Upper lobe of left lung (tissue), 6 donors: ENCODE measurements around the gene PRDM16. TPM values are rescaled to one million over a fixed set of nuclear protein-coding genes. Genes with fewer than 3 reads are reported as not detected.

Experiments used
- ATAC-seq, 2 donors: fragments of 200-7000 bp; cut with Tn5 transposase; one replicate each; pipeline ENCODE4 v1.9.1; 2022; ENCODE audit warnings: mild to moderate bottlenecking in 2 of 2, moderate library complexity in 2 of 2; ENCODE audit not compliant: low FRiP score in 2 of 2
- DNase-seq, 2 donors: peaks; one replicate each; pipeline ENCODE4 v3.0.0-alpha.2; 2019 to 2020
- H3K27ac ChIP-seq, 4 donors: fragments of 200-600 bp; sonication (generic); one replicate each; pipeline ENCODE4 v1.5.1; 2016 to 2019
- H3K27me3 ChIP-seq, 4 donors: fragments of 200-600 bp; sonication (generic); one replicate each; pipeline ENCODE4 v1.5.1; 2017 to 2019
- H3K36me3 ChIP-seq, 4 donors: fragments of 200-600 bp; sonication (generic); one replicate each; pipeline ENCODE4 v1.5.1; 2016 to 2019
- H3K4me1 ChIP-seq, 4 donors: fragments of 200-600 bp; sonication (generic); one replicate each; pipeline ENCODE4 v1.5.1; 2018 to 2019
- H3K4me3 ChIP-seq, 4 donors: fragments of 200-600 bp; sonication (generic); one replicate each; pipeline ENCODE4 v1.5.1; 2017 to 2019; ENCODE audit warnings: mild to moderate bottlenecking in 2 of 4, moderate library complexity in 1 of 4
- H3K9me3 ChIP-seq, 4 donors: fragments of 200-600 bp; sonication (generic); one replicate each; pipeline ENCODE4 v1.5.1; 2018 to 2019
- CTCF ChIP-seq, 6 experiments: fragments of 450-650 bp in 4 of 6; fragments of 200-600 bp in 2 of 6; sonication (generic) in 2 of 6; IDR thresholded peaks; one replicate each; pipeline ENCODE4 v1.5.1; 2016 to 2019; ENCODE audit warnings: antibody characterized with exemption in 6 of 6
- EP300 ChIP-seq, 4 donors: sonication (generic); formaldehyde crosslinking; IDR thresholded peaks; one replicate each; pipeline ENCODE4 v1.5.1; 2017; ENCODE audit warnings: antibody characterized with exemption in 4 of 4, control low read depth in 2 of 4
- POLR2A ChIP-seq, 4 donors: fragments of 450-650 bp; IDR thresholded peaks; one replicate each; pipeline ENCODE4 v1.5.1; 2016 to 2017; ENCODE audit warnings: antibody characterized with exemption in 4 of 4, mild to moderate bottlenecking in 2 of 4
- POLR2AphosphoS5 ChIP-seq, 2 donors: sonication (generic); formaldehyde crosslinking; IDR thresholded peaks; one replicate each; pipeline ENCODE4 v1.5.1; 2017; ENCODE audit warnings: antibody characterized with exemption in 2 of 2
- WGBS, 2 donors: methylation state at CpG; one replicate each; pipeline ENCODE4 v1.1.5; 2017 to 2018; 5-methylcytosine and 5-hydroxymethylcytosine counted together
- total RNA-seq, 6 donors: library from RNA; depleted of rRNA in 4 of 6; stranded (reverse); fragments of >200 nt in 4 of 6; gene quantifications; one replicate each; pipeline versions ENCODE4 v1.1.0 to v1.2.1, GENCODE V29; 2016 to 2021
- donor health status: DM: no; HTN: no; CAD: no; lungs with moderate emphysema.
- donor health status: DM: no; HTN: yes; CAD: no; lungs with severe emphysema.

PRDM16 gene
- total RNA-seq, 6 donors from 2014 or later = 12.3 to 54.5 (median 21.2) TPM

GRCh38 chr1:3364983-3365382 is 296.0 kb downstream of the PRDM16 start:
- WGBS, 2 donors = 51 to 77% methylated on average over 2 to 11 of the region's 11 CpGs
- H3K9me3 ChIP-seq = no peaks in the 10 kb centered on the region
- DNase-seq = peak in 1 of 2 donors; percentile 61
- no peak for TF ChIP-seq POLR2AphosphoS5 (IDR thresholded peaks at IDR 0.05)
- TF ChIP-seq EP300 (IDR thresholded peaks at IDR 0.05) = no peak
- no peak for TF ChIP-seq POLR2A (IDR thresholded peaks at IDR 0.05)
- no peak for TF ChIP-seq CTCF (IDR thresholded peaks at IDR 0.05)
- no peaks in the 10 kb centered on the region for H3K36me3 ChIP-seq
- no peak overlapping the region for H3K4me3 ChIP-seq
- peaks cover 0 to 12% (median 4%) of the 10 kb centered on the region in 4 donors for H3K4me1 ChIP-seq
- H3K27ac ChIP-seq = no peak overlapping the region
- ATAC-seq = no peak
- no peaks in the 10 kb centered on the region for H3K27me3 ChIP-seq

GRCh38 chr1:3365523-3366125 is 296.6 kb downstream of the PRDM16 start:
- Histone ChIP-seq H3K4me1 (peaks cover 0 to 12% (median 4%) of the 10 kb centered on the region in 4 donors), H3K27ac (peak overlapping the region in 1 of 4 donors; percentile 44), H3K36me3 (no peaks in the 10 kb centered on the region), H3K4me3 (no peak overlapping the region), H3K9me3 (no peaks in the 10 kb centered on the region), H3K27me3 (no peaks in the 10 kb centered on the region)
- DNase-seq (no peak), ATAC-seq (no peak)
- TF ChIP-seq POLR2AphosphoS5 (IDR thresholded peaks at IDR 0.05) = no peak
- TF ChIP-seq CTCF (IDR thresholded peaks at IDR 0.05) = no peak
- TF ChIP-seq EP300 (IDR thresholded peaks at IDR 0.05) = no peak
- no peak for TF ChIP-seq POLR2A (IDR thresholded peaks at IDR 0.05)
- 53 to 66% methylated on average over 16 to 22 of the region's 22 CpGs for WGBS, 2 donors

- Histone ChIP-seq H3K27me3 (no peaks in the 10 kb centered on the region), H3K4me1 (peaks cover 0 to 12% (median 4%) of the 10 kb centered on the region in 4 donors), H3K36me3 (no peaks in the 10 kb centered on the region), H3K4me3 (no peak overlapping the region), H3K9me3 (no peaks in the 10 kb centered on the region), H3K27ac (peak overlapping the region in 2 of 4 donors; percentile 44 to 55)
- TF ChIP-seq POLR2A (IDR thresholded peaks at IDR 0.05) = no peak
- TF ChIP-seq CTCF (IDR thresholded peaks at IDR 0.05) = no peak
- WGBS, 2 donors = 63 to 69% methylated on average over 30 to 42 of the region's 42 CpGs
- DNase-seq (peak in 1 of 2 donors; percentile 72), ATAC-seq (peak in 1 of 2 donors; percentile 55)
These were observed 297.4 kb downstream of the PRDM16 start for GRCh38 chr1:3366126-3367051.

GRCh38 chr1:3367376-3367775 is 298.4 kb downstream of the PRDM16 start:
- Histone ChIP-seq H3K9me3 (no peaks in the 10 kb centered on the region), H3K4me1 (peaks cover 0 to 12% (median 4%) of the 10 kb centered on the region in 4 donors), H3K4me3 (no peak overlapping the region), H3K27me3 (no peaks in the 10 kb centered on the region), H3K36me3 (no peaks in the 10 kb centered on the region), H3K27ac (no peak overlapping the region)
- no peak for TF ChIP-seq POLR2A (IDR thresholded peaks at IDR 0.05)
- ATAC-seq = no peak
- WGBS, 2 donors = 62 to 67% methylated on average over 11 of the region's 11 CpGs
- no peak for DNase-seq

- DNase-seq (peak in 1 of 2 donors; percentile 64), ATAC-seq (no peak)
- Histone ChIP-seq H3K27ac (peak overlapping the region in 1 of 4 donors; percentile 11), H3K4me1 (peaks cover 0 to 12% (median 4%) of the 10 kb centered on the region in 4 donors), H3K36me3 (no peaks in the 10 kb centered on the region), H3K27me3 (no peaks in the 10 kb centered on the region), H3K9me3 (no peaks in the 10 kb centered on the region), H3K4me3 (no peak overlapping the region)
- 85 to 89% methylated on average over 3 to 14 of the region's 14 CpGs for whole genome bisulfite sequencing, 2 donors
- TF ChIP-seq POLR2AphosphoS5 (IDR thresholded peaks at IDR 0.05) = no peak
These were observed 299.1 kb downstream of the PRDM16 start for GRCh38 chr1:3368059-3368458.
